Adrenal gland (tissue), 5 donors: ENCODE results near the gene RSRC1.

ENCODE experiments used
- POLR2A ChIP-seq, 2 donors: fragments of 450-650 bp; IDR thresholded peaks; one replicate each; pipeline ENCODE4 v1.6.1; 2017; ENCODE audit warnings: antibody characterized with exemption in 2 of 2, mild to moderate bottlenecking in 2 of 2, moderate library complexity in 1 of 2
- TF ChIP-seq, protein P1 (sequence below), 6 experiments: fragments of 450-650 bp in 4 of 6; fragments of 200-600 bp in 2 of 6; sonication (generic) in 1 of 6; IDR thresholded peaks; 1 replicate in 5 of 6; 2 replicates in 1 of 6; pipeline versions ENCODE4 v1.5.1 to v1.8.0; 2016 to 2021; ENCODE audit warnings: antibody characterized with exemption in 6 of 6, mild to moderate bottlenecking in 2 of 6, moderate library complexity in 1 of 6
- donor health status: DM: no; HTN: no; CAD: no.

- TF ChIP-seq, protein P1, sequence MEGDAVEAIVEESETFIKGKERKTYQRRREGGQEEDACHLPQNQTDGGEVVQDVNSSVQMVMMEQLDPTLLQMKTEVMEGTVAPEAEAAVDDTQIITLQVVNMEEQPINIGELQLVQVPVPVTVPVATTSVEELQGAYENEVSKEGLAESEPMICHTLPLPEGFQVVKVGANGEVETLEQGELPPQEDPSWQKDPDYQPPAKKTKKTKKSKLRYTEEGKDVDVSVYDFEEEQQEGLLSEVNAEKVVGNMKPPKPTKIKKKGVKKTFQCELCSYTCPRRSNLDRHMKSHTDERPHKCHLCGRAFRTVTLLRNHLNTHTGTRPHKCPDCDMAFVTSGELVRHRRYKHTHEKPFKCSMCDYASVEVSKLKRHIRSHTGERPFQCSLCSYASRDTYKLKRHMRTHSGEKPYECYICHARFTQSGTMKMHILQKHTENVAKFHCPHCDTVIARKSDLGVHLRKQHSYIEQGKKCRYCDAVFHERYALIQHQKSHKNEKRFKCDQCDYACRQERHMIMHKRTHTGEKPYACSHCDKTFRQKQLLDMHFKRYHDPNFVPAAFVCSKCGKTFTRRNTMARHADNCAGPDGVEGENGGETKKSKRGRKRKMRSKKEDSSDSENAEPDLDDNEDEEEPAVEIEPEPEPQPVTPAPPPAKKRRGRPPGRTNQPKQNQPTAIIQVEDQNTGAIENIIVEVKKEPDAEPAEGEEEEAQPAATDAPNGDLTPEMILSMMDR (IDR thresholded peaks at IDR 0.05) = no peak
- no peak for TF ChIP-seq POLR2A (IDR thresholded peaks at IDR 0.05)
Measured at GRCh38 chr3:158420654-158421396, 310.9 kb downstream of the RSRC1 start.
